GM19397 (cell line): Measurements from ENCODE around the gene RAD51B.
A peak's percentile ranks its signal among the peaks of the same experiment; 100 is the strongest.
"Not testable (repeated sequence)": the region's sequence is repeated elsewhere in the genome, so short reads cannot be mapped to it uniquely, and the experiment has no call there.

ENCODE experiments used
- ATAC-seq: cut with Tn5 transposase; IDR thresholded peaks from one replicate; pipeline ENCODE4 v1.9.1; 2021; ENCODE audit warnings: mild to moderate bottlenecking, moderate library complexity; ENCODE audit not compliant: unreplicated experiment

RAD51B gene

DNA sequence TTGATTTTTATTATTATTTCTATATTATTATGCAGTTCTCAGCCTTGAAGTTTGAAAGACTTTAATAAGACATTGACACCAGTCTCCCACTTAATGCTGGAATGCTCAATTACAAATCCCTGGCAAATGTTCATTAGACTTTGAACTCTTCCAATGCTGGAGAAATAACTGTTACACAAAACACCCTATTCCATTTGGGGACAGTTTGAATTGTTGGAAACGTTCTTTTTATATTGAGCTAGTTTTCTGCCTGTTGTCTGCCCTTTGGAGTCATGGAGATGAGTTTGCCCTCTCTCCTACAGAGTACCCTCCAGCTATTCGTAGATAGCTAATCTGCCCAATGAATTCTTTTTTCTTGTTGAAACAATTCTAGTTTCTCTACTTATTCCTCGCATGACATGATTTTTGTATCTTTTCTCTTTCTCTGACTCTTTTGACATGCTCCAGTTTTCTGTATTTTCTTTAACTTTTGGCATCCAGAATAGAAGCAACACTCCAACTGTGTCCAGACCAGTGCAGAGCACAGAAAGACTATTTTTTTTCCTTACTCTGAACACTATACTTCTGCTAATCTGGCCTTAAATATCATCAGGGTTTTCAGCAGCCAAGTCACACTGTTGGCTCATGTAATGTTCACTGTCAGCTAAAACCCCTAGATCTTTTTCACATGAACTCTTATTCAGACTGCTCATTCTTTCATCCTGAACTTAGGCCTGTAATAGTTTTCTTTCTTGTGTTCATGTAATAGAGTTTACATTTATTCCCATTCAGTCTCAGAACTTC lies 379.3 kb downstream of the RAD51B start:
- ATAC-seq = no peak

DNA sequence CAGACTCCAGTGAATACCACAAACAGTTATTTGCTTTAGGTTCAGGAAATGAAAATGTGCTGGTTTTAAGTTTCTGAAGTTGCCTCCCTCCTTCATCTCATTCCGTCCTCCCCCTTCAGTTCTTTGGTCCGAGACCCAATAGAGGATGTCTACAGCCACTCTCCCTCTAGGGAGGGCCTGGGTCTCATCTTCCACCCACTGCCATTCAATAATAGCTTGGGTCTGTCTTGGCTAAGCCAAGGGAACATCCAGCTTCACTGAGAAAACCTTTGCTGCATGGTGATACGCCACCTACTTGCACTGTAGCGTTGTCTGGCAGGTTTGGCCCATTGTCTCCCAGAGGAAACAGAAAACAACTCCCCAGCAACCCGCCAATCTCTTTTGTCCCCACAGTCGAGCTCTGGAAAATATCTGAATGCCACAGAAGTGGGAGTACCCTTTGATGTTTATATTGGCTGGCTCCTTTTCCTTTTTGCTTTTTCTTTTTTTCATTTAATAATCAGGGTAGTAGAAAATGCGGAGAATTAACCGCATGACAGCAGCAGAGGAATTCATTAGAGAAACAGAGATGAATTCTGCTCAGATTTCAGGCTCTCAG lies 380.1 kb downstream of the RAD51B start:
- ATAC-seq = no peak

DNA sequence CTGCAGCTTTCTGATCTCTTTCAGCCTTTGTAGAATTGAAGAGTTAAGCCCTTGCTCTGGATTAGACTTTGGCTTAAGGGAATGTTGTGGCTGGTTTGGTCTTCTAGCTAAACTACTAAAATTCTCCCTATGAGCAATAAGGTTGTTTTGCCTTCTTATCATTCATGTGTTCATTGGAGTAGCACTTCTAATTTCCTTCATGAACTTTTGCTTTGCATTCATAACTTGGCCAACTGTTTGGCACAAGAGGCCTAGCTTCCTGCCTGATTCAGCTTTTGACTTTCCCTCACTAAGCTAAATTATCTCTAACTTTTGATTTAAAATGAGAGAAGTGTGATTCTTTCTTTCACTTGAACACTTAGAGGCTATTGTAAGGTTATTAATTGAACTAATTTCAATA lies 384.3 kb downstream of the RAD51B start:
- no peak for ATAC-seq

DNA sequence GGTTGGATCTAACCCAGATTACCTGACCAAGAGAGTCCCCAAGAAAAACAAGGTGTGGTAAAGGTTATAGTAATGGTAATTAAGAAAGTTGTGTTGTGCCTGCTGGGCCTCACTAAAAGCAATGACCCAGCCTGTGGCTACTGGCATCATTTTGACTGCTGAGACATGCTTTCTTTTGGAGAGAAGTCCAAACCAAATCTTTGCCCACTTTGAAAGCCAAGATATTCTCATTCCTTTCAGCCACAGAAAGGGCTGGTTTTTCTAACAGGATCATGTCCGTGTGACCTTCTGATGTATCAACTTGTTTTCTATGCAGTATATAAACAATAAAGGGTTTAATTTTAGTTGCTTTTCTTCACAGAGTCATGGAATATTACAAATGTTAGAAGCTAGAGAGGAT lies 388.6 kb downstream of the RAD51B start:
- no peak for ATAC-seq

DNA sequence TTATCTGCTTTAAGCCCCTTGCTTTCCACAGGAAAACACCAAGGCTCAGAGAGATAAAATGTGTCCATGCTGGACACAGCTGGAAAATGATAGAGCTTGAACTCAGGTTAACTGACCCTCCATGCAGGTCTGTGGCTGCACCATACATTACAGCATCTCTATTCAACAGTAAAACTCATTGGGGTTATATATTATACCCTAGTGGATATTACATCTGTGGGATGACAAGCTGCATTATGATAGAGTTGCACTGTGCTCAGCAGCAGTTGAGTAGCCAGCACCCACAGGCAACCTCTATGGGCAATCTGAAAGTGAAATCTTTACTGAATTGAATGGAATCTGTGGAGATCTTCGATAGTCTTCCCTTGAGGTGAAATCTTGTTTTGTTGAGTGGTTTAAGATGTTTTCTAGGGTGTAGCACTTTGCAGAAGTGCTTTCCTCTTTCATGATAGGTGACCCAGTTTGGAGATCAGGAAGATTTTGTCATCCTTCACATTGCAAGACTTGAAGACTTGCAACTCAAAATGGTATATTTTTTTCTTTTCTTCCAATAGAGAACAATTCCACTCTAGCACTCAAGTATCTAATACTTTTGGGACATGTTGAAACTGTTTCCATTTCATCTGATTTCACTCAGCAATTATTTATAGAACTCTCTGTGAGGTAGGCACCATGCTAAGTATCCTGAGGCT lies 389.2 kb downstream of the RAD51B start:
- no peak for ATAC-seq

DNA sequence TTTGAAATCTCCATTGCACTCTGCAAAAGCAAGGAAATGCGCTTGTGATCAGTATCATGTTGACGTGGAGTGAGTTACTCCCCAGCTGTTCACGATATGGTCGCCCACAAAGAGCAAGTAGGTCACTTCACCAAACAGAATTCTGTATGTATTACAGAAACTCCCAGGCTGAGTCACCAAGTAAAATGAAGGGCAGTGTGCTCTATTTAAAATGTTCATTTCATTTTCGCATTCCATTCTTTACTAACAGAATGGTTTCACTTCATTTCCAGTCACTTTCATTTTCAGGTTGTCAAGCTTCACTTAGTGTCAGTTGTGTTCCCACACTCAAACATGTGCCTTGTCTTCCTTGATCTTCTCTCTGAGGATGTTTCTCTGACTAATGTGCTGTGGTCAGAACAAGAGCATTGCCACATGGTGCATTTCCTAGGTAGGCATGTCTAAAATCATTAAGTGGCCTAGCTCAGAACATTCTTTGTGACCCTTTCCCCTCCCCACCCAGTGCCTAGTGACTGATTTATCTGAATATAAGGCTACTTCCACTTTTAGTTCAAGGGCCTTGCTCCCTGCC lies 391.2 kb downstream of the RAD51B start:
- peak; percentile 88 for ATAC-seq

DNA sequence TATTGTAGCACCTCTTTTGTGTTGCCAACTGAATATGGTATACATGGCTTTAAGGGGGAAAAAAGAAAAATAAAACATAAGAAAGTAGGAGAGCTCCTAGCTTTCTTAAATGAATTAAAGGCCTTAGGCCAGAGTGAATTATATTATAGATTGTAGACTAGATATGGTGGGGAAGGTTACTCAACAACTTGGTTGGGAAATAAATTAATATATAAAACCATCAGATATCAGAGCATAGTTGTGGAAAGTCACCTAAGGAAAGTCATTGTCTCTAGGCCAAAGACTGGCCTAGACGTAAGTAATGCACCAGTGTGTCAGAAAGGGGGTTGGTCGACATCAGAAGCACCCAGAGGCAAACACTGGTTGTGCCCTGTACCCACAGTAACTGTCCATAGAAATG lies 391.8 kb downstream of the RAD51B start:
- ATAC-seq = no peak

DNA sequence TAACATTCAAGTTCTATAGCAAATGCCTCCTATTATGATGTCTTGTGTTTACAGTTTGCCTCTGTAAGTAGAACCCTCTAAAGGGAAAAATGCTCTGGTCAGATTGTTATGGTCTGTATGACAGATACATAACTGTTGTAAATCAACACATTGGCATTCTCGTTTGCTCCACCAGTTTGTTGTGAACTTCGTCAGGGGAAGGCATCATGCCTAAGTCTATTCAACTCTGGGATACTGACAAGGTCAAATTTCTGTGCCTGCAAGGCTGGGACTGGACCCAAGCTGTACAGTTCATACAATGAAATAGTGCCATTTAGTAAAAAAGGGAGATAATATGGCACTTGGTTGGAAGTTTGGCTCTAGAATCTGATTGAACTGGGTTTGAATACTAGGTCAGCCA lies 392.3 kb downstream of the RAD51B start:
- no peak for ATAC-seq

DNA sequence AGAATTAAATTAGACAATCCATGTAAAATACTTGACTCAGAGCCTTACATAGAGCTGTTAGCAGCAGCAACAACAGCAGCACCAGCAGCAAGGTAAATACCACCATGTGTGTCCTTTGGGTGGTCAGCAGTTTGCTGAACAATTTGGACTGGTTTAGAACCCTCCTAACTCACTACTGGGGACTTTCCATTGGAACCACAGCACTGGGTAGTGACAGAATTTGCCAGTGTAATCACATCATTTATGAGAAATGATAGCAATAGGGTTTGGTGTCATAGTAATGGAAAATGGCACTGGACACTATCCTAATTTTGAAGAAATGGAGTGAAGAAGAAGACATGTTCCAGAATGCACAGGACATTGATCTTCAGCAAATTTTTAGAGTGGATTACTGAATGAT lies 392.8 kb downstream of the RAD51B start:
- no peak for ATAC-seq

DNA sequence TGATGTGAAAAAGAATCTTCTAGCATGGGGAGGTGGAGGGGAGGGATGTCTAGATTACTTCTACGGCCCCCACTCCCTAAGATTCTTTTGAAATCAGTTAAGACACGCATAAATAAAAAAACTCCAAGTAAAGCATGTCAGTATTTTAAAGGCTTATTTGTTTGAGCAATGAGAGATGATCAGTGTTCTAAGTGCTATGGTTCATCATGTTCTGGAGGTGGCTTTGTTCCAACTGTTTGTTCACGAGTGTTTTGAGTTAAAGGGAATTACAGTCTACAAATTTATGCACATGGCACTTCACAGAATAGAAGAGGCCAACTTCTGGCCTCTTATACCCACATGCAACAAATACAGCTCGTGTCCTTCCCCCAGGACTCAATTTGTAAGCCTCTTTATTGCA lies 394.9 kb downstream of the RAD51B start:
- ATAC-seq = no peak

DNA sequence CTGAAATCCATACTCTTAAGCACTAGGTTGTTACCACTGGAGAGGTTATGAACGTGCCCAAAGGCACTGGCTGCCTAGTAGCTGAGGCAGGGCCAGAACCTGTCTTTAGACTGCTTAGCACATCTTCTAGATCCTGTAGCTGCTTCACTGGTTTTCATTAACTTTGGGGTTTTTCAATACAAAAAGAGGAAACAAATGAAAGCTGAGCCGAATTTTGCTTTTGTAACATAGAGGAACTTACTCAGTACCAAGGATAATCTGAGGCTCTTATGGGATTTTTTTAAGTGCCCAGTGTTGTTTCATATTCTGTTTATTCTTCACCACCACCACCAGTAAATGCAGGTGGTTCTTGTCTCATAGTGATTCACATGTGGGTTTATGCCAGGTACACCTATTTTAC lies 396.1 kb downstream of the RAD51B start:
- ATAC-seq = no peak

DNA sequence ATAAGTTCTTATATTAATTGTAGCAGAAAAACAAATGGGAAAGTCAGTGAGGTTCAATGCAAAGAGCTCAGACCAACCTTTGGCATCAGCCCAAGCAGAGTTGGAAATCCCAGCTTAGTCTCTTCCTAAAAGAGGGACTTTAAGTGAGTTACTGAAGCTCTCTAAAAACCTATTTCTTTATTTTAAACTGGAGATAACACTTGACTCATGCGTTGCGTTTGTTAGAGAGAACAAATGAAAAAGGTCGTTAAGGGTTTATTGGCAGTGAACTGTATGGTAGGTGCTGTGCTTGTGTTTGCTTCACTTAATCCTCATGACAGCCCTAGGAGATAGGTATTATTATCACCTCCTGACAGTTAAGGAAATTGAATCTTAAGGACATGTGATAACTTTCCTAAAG lies 396.5 kb downstream of the RAD51B start:
- ATAC-seq = no peak

DNA sequence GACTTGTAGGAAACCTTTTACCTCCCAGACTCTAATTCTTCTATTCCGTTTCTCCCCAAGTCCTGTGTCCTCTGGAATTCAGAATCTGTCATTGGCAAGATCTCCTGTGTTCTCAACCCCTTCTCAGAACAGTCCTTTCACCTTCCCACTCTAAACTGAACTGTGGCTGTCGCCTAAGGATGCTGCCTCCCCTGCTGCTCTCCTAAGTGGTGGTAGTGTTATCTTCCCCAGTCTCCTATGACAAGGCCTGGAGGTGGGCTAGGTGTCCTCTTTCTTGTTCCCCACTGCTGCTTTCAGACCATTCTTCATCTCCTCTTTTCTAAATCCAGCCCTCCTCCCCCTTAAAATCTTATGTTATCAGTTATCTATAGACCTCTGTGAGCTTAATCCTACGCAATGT lies 397.4 kb downstream of the RAD51B start:
- ATAC-seq = no peak

DNA sequence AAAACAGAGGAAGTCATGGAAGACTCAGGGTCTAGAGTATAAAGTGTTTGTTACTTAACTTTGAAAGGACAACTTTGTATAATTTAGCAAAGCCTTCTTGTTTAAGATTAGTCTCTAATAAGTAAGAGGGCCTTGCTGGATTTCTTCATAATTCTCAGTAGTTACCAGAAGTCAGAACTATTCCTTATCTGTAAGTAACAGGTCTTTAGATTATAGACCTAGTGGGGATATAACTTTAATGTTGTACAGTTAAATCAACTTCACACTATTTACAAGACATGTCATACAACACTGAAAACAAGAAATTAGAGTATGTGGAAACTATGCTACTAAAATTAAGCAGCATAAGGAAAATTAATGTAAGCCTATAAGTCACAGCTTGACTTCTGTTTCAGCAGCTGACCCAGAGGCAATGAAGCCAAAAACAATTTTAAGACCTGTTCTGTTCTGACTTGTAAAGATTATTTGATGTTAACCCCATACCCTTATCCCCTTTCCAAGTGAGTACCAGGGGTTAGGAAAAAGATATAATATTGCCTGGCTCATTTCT lies 398.3 kb downstream of the RAD51B start:
- ATAC-seq = no peak

DNA sequence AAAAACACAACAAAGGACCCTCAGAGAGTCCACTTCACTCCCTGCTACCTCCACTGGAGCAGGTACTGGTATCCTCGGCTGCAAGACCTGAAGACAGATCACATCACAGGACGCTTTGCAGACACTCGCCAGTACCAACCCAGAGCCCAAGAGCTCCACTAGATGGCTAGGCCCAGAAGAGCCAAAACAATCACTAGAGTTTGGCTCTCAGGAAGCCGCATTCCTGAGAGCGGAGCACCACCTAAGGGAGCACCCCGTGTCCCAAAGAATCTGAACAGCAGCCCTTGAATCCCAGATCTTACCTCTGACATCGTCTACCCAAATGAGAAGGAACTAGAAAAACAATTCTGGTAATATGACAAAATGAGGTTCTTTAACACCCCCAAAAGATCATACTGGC lies 399.8 kb downstream of the RAD51B start:
- no peak for ATAC-seq

DNA sequence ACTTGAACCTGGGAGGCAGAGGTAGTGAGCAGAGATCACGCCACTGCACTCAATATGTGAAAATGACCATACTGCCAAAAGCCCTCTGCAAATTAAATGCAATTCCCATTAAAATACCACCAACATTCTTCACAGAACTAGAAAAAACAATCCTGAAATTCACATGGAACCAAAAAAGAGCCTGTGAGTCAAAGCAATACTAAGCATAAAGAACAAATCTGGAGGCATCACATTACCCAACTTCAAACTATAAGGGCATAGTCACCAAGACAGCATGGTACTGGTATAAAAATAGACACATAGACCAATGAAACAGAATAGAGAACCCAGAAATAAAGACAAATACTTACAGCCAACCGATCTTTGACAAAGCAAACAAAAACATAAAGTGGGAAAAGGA lies 401.5 kb downstream of the RAD51B start:
- not testable (repeated sequence) for ATAC-seq

DNA sequence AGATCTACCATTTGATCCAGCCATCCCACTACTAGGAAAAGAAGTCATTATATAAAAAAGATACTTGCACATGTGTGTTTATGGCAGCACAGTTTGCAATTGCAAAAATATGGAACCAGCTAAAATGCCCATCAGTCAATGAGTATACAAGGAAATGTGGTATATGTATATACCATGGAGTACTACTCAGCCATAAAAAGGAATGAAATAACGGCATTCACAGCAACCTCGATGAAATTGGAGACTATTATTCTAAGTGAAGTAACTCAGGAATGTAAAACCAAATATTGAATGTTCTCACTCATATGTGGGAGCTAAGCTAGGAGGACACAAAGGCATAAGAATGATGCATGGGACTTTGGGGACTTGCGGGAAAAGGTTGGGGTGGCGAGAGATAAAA lies 402.6 kb downstream of the RAD51B start:
- ATAC-seq = no peak

DNA sequence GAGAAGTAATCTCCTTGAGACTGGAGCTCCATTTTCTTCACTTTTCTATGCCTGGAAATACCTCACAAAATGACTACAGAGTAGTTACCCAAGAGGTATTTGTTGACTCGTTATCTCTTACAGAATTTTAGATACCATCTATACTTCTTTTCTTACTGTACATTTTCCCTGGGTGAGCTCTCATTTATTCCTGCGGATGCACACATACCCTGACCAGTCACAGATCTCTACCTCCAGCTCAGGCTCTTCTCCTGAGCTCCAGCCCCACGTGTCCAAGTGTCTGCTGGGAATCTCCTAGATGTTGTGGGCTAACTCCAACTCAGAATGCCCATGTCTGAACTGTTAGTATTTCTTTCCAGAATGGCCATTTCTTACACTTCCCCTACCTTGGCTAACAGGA lies 403.1 kb downstream of the RAD51B start:
- no peak for ATAC-seq

DNA sequence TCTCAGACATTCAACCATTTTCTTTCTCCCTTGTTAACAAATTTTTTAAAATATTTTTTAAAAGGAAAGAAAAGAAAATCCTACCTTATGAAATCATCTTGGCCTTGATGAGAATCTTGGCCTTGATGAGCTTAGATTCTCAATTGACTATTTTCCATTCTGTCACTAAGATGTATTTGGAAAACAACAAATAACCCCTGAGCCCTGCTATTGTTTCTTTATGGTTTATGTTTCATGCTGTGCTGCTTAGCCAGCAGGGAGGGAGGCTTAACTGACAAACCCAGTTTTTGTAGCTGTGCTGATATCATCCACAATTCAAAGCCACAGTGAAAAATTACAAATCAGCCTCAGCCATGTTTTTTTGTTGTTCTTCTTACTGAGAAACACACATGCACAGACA lies 404.1 kb downstream of the RAD51B start:
- no peak for ATAC-seq

DNA sequence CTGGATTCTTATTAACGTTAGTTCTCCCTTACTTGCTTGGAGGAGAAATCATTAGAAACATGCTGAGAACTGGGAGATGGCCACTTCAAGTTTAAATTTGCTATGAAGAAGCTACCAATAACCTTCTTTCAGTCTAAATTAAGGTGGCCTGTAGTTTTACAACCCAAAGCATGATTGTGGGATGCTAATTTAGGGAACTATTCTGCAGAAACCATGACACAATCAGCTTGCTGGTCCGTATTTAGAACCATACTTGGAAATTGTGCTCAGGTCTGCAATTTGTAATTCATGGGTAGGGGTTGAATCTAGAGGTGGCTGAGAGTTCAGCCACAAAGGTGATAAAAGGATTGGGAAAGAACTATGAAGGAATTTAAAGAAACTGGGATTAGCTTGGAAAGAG lies 405.7 kb downstream of the RAD51B start:
- no peak for ATAC-seq

DNA sequence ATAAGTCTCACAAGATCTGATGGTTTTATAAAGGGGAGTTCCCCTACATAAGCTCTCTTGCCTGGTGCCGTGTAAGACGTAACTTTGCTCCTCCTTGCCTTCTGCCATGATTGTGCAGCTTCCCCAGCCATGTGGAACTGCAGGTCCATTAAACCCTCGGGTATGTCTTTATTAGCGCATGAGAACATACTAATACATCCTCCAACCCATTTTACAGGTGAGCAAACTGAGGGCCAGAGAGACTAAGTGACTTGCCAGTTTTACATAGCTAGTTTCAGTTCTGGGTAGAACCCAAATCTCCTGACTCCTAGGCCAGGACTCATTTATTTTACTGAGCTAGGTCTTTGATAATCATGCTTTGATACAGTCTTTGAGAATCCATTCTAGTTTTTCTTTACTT lies 406.9 kb downstream of the RAD51B start:
- ATAC-seq = no peak

DNA sequence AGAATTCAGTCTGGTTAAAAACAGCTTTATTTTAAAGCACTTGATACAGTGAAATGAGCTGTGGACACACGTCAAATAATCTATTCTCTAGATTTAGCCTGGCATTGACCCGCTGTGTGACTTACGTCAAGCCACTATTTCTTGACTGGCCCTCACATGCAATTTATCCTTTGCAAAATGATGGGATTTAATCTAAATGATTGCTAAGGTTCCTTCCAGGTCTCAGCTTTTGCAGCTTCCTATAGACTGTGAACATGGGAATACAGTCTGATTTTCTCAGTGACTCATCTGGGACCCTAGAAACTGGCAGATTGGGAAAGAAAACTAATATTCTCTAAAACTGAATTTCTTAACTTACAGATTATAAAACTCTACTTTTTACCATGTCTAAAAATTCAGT lies 409.1 kb downstream of the RAD51B start:
- no peak for ATAC-seq
